ENCODE results near the gene NACC2. TPM values are rescaled to one million over a fixed set of nuclear protein-coding genes. Genes with fewer than 3 reads are reported as not detected.

The NACC2 gene, protein sequence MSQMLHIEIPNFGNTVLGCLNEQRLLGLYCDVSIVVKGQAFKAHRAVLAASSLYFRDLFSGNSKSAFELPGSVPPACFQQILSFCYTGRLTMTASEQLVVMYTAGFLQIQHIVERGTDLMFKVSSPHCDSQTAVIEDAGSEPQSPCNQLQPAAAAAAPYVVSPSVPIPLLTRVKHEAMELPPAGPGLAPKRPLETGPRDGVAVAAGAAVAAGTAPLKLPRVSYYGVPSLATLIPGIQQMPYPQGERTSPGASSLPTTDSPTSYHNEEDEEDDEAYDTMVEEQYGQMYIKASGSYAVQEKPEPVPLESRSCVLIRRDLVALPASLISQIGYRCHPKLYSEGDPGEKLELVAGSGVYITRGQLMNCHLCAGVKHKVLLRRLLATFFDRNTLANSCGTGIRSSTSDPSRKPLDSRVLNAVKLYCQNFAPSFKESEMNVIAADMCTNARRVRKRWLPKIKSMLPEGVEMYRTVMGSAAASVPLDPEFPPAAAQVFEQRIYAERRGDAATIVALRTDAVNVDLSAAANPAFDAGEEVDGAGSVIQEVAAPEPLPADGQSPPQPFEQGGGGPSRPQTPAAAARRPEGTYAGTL
- total RNA-seq, result 3.7 TPM

DNA sequence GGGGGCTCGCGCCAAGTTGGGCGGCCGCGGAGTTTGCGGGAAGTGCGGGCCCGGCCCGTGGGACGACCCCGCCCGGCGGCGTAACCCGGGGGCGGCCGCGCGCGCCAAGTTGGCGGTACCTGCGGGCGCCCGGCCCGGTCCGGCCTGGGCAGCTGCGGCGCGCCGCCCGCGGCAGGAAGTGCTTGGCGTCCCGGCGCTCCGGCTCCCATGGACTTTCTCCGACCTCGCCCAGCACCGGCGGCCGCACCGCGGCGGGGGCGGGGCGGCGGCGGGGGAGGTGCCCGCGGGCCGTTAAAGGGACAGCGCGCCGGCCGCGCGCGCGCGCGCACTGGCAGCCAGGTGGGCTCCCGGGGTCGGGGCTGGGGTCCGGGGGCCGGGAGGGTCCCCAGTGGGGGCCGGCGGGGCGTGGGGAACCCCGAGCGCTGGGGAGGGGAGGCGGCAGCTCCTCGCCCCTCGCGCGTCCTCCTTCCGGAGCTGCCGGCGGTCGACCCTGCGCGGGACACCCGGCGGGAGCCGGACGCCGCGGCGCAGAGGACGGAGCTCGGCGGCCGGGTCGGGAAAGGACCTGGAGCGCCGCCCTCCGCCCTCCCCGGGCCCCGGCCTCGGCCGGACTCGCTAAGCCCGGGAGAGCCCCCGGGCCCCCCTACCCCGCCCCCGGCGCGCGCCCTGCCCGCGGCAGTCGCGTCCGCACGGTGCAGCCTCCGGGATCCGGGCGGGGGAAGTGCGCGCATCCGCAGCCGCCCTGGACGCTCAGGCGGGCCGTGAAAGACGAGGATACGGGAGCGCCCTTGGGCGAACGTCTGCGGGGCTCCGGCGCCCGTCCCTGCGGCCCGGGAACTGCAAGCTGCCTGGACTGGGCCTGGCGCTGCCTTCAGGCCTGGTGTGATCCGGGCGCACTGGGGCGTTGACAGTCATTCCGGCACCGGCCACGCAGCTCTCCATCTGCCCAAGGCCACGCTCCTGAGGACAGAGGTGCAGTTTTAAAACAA, at the start of gene NACC2:
NACC2 (minus strand) TSS at position 220 of the 989 bp plus-strand sequence. CDS start 44,768 bp downstream, outside the sequence.
- FAIRE-seq (no peak), DNase-seq (ENCODE audit: low spot score in 2 of 2) (peak; percentile 84 to 85)

DNA sequence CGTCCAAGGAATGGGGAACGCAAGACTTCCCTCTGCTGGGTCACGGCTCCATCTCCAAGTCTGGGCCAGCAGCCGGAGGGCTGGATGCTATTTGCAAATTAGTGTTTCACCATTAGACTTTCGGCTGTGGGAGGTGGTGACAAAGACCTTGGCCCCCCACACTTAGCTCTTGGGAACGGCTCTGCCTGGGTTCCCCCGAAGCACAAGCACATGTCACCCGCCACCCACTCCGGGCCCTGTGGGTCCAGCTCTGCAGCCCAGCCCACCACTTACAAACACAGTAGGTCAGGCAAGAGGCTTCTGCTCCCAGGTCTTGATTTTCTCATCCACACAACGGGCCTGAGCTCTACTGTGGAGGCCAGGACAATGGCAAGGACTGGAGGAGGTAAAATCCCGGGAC, 49.4 kb upstream of the NACC2 start:
- no peak for DNase-seq (ENCODE audit: low spot score in 2 of 2)
- no peak for FAIRE-seq

DNA sequence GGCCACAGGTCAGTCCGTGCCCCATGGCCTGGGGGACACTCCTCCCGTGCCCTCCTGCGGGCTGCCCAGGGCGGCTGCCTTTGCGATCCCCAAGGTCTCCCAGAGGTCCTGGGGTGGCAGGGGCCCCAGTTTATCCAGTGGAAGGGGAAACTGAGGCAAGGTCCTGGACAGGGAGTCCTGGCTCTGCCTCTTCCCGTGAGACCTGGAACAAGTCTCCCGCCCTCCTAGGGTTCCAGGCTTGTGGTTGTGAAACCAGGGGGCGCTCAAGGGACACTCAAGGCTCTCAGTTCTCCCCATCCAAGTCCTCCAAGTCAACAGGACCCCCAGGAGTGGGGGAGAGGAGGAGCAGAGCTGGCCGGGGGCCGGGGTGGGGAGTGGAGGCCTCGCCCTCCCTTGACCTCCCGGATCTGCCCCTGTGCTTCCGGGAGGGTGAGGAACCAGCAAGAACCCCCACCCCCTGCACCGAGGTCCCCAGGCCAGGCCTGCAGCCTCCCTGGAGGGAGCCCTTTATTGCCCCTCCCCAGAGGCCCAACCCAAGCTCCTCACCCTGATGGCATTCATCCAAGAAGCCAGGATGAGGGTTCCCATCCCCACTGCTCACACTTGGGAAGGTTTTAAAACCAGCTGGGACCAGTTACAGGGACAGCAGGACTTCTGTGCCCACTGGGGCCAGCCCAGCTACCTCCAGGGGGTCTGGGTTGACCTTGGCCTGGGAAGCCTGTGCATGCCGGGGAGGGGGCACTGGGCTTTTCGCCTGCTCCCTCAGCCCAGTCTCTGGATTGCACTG, 48.3 kb upstream of the NACC2 start:
- DNase-seq (ENCODE audit: low spot score in 2 of 2), result no peak
- no peak for FAIRE-seq

DNA sequence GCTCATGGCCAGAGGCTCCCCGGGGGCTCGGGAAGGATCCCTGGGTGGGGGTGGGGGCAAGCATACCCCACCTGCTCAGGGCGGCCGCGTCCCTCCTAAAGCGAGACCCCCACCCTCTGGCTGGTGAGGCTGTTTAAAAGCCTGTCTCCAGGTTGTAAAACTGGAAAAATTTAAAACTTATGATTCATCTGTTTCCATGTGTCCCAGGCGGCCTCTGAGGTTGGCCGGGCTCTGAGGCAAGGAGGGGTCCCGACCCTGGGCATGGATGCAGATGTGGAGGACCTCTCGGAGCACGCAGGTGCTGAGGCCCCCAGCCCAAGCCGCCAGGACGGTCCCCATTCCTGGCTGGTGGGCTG, 47.7 kb upstream of the NACC2 start:
- FAIRE-seq (no peak), DNase-seq (ENCODE audit: low spot score in 2 of 2) (no peak)

DNA sequence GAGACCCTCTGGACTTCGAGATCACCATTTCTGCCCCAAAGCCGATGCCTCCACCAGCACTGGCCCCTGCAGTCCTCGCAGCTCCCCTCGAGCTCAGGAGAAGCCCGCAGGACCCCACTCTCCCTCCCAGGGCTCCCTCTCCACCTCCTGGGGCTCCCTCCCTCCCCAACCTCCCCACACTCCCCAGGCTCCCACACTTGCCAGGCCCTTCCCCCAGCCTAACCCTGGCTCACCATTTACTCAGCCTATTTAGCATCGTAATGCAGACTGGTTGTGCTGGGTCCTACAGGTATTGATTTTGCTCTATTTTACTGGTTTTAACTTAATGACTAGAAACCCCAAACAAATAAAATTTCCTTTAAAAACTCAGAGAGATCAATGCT, 47.3 kb upstream of the NACC2 start:
- FAIRE-seq (no peak), DNase-seq (ENCODE audit: low spot score in 2 of 2) (no peak)

DNA sequence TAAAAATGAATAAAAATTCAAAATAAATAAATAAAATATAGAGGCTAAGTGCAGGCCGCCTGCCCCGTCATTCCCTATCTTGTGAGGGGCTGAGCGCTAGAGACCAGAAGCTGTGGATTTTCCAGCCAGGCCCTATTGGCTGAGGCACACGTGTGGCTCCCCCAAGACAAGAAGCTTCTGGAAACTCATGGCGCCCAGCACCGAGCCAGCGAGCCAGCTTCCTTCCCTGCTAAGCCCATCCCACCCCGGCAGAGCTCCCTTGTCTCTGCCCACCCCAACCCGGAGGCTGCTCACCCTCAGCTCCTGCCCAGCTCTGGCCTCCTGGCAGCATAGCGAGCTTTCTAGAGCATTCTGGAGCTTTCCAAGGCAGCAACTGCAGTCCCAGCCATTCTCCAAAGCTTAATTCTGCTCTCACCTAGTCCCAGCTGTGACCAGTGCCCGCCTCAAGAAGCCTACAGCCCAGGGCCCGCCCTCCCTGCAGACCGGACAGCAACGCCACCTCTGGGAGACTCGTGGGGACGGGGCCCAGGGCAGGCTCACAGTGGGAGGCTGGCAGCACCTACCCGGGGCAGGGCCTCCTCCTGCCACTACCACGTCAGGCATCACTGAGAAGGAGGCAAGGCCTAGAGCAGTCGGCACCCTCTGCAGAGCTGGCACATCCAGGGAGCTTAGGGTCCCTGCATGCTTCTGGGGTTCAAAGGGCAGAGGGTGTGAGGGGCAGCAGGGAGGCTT, 46.8 kb upstream of the NACC2 start:
- DNase-seq (ENCODE audit: low spot score in 2 of 2), result no peak
- FAIRE-seq, result no peak

DNA sequence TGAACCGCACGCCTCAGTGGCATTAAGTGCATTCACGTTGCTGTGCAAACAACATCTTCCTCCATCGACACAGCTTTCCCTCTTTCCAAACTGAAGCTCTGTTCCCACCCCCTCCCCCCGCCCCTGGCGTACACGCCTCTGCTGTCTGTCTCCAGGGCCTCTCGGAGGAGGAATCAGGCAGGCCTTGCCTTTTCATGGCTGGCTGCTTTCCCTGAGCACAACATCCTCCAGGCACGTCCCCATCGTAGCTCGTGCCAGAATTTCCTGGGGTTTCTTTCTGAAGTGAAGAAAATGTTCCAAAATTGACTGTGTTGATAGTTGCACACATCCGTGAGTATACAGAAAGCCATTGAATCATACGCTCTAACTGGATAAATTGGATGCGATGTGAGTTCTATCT, 45.9 kb upstream of the NACC2 start:
- DNase-seq (ENCODE audit: low spot score in 2 of 2), result no peak

DNA sequence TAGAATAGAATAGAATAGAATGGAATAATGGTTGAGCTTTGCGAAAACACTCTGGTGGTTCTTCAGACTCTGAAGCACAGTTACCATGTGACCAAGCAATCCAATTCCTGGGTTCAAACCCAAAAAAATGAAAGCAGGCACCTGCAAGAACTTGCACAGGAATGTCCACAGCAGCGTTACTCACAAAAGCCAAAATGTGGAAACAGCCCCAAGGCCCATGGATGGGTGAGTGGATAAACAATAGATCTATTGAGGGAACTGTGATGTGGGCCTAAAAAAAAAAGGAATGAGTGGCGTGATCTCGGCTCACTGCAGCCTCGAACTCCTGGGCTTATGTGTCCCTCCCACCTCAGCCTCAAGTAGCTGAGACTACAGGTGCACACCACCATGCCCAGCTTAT, 45.0 kb upstream of the NACC2 start:
- FAIRE-seq (no peak), DNase-seq (ENCODE audit: low spot score in 2 of 2) (no peak)

More for the DNA sequence above, 45.9 kb upstream of the NACC2 start:
- no peak for FAIRE-seq

DNA sequence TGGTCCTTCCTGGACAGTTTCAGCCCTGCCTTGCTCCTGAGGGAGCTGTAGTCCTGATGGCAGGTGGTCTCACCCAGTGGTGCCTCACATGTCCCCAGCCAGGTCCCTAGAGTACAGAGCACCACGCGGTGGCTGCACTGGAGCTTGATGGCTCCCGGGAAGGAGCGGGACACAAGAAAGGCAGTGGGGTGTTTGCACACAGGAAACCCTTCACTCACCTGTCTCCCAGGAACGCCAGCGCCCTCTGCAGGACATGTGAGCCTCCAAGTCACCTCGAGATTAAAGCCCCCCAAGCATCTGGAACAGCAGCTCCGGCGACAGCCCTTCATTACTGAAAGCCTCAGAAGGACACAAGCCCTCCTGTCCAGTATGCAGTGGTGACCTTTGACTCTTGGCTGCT, 43.5 kb upstream of the NACC2 start:
- DNase-seq (ENCODE audit: low spot score in 2 of 2), result no peak
- FAIRE-seq, result no peak

DNA sequence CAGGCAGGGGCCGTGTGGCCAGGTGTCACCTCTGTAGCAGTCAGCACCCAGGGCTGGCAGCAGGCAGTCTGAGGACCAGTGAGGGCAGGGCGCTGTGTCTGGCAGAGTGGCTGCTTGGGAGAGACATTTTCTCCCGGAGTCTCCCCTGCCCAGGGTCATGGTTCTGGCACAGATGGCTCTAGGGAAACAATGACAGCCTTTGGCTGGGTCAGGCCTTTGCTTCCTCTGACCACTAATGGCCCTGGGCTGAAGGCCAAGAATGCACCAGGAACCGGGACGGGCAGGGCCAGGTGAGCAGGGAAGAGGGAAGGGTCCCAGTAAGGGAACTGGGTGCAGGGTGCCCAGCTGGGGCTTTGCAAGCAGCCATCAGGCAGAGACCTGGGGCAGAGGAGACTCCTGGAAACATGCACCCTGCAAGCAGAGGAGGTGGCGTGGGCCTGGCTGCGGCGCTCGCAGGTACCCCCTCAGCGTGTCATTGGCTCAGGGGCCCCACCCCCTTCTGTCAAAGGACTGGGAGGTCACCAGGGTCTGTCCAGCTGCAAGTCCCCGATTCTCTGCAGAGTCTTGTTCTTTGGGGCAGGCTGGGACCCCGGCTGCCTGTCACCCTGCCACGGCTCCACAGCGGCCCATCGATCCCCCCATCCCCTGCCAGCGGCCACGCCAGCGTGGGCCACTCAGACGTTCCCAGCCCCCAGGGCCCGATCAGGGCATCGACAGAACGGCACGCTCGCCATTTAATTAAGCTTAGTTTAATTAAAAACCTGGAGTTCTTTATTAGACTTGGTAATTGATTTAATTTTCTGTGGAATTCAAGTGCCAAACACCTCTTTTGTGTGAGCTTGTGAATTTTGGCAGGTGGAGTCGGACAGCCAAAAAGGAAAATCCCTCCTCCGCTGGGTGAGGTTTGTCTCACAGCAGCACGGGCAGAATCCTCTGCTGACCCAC, 42.5 kb upstream of the NACC2 start:
- peak in 1 of 2 donors; percentile 16 for DNase-seq (ENCODE audit: low spot score in 2 of 2)
- FAIRE-seq, result no peak

DNA sequence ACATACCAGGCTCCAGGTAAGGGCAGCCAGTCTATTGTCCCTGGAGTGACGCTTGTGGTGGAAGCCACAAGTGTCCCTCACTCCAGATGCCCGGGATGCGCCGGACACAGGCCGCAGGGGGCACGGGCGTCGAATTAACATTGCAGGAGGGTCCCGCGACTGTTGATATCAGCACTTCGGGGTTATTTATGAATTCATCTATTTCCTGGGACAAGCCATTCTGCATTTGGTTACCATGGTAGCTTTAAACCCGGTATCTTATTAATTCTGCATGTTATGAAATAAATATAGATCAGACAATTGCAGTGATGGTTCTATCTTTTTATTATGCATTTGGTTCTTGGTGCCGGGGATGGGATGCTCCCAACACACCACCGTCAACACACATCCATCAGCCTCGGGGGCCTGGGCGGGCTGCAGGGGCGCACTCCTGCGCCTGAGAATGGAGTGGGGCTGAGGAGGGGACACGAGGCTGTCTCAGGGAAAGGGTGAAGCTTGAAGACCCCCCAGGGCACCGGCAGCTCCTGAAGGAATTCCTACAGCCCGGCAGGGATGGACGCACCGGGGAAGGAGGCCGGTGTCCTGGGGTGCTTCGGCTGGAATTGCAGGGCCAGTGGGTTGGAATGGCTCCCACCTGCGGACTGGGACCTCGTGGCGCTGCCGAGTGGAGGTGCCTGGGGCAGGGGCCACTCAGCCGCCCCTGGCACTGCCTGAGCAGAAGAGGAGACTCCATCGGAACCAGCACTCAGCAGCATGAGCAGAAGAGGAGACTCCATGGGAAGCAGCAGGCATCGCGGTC, 41.2 kb upstream of the NACC2 start:
- DNase-seq (ENCODE audit: low spot score in 2 of 2) (no peak), FAIRE-seq (no peak)

DNA sequence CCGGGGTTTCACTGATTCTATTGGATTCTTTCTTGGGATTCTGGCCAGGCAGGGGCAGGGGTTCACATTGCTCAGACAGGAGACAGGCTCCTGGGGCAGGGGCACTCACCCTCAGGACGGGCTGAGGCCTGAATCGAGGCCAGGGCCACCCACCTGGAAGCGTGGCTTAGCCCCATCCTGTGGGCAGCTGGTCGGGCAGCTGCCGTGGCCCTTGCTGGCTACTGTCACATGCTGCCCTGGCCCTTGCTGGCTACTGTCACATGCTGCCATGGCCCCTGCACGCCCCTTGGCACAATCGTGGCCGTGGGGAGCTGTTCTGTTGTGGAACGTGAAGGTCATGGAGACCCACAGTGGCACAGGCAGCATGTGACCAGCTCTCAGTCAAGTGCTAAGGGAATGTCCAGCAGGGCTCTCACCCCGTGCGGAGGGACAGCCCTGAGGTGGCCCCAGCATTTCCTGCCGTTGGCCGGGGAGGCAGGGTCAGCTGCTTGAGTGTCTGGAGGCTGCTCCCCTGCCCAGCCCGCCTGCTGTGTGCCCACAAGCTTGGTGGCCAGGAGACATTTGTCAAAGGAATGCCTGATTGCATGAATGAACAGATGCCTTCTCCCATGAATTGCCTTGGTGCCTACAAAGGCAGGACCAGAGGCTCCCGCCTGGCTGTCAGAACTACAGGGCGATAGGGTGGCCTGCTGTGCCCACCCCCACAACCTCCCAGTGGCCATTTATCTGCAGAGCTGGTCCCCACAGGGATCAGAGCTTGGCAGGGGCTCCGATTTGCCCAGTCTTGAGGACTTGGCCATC, 40.4 kb upstream of the NACC2 start:
- DNase-seq (ENCODE audit: low spot score in 2 of 2) (no peak), FAIRE-seq (no peak)

DNA sequence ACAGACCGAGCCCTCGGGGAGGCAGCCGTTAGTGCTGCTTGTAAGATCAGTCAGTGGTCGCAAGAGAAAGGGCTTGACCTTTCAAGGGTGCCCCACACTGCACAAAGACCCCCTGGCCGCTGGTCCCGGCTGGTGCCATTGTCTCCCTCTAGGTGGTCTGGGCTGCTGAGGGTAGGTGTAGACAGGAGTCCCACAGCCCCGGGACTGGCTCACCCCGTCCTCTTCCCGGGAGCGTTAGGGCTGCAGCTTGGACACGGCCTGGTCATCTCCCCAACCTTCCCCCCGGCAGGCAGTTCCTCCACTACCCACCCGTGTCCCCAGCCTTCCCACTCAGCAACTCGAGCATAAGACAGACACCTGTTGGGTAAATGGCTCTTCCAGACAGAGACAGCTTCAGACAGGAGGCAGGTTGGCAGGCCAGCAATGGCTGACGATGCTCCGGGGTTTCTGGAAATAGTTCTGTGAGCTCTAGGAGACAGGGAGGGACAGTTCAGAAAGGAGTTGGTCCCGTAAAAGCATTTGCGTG, 38.9 kb upstream of the NACC2 start:
- FAIRE-seq, result no peak
- no peak for DNase-seq (ENCODE audit: low spot score in 2 of 2)

DNA sequence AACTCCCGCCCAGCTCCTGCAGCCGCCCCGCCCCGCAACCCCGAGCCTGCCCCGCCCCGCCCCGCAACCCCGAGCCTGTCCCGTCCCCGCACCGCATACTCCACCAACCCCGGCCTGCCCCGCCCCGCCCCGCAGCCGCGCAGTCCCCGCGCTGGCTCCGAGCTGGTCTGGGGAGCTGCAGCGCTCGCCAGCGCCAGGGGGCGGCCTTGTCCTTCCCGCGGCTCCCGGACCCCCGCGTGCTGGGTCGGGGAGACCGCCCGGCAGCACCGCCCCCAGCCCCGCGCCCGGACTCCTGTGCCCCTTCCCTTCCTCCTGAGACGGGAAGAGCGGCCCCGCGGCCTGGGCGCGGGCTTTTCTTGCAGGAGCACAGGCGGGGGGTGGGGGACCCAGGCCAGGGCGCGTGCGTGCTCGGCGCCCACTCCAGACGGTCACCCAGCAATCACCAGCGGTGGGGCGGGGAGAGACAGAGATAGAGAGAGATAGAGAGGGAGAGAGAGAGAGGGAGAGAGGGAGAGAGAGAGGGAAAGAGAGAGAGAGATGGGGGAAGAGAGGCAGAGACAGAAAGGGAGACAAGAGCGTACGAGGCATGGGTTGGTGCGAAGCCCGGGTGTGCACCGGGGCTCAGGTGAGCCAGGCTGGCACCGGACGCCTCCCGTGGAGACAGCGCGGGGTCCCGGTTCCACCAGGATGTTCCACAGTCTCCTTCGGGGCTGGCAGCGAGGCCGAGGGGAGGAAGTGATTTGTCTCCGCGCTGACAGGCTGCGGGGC, 38.3 kb upstream of the NACC2 start:
- peak; percentile 67 to 81 for DNase-seq (ENCODE audit: low spot score in 2 of 2)
- FAIRE-seq, result no peak

DNA sequence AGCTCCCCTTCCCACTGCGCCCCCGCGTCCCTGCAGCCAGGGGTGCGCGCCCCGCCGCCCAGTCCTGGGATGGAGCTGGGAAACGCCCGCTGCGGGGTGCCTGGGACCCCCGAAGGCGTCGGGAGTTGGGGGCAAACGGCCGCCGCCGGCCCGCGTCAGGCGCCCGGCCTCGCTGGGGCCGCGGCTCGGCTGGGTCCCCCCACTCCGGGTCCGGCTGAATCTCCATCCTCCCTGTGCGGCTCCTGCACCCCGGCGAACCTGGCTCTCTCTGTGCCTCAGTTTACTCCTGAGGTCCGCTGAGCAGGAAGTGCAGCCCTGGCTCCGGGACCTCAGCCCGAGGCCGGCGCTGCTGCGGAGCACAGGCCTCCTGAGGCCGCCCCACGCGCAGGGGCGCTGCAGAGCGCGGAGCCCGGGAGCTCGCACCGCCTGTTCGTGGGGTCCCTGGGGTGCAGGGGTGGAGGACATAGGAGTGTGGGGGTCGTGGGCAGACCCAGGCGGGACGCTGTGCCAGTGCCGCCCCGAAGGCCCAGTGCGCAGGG, 37.5 kb upstream of the NACC2 start:
- DNase-seq (ENCODE audit: low spot score in 2 of 2) (no peak), FAIRE-seq (no peak)
